ENCODE data around the gene MYO3A.

DNA sequence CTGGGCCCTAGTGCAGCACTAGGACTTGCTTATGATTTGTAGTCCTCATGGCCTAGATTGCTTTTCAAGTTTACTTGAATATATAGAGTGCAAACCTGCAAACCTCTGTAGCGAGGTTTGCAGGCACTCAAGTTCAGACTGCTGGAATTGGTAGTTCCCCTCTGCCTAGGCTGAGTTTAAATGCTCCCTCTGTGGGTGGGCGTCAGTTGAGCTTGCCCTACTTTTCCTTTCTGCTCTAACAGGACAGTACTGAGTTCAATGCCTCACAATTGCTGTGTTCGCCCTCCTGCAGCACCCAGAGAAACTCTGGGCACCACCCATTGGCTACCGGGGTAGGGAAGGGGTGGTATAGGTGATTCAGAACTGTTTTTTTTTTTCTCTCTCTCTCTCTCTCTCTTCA, 31.6 kb downstream of the MYO3A start:
- TF ChIP-seq, protein P1, sequence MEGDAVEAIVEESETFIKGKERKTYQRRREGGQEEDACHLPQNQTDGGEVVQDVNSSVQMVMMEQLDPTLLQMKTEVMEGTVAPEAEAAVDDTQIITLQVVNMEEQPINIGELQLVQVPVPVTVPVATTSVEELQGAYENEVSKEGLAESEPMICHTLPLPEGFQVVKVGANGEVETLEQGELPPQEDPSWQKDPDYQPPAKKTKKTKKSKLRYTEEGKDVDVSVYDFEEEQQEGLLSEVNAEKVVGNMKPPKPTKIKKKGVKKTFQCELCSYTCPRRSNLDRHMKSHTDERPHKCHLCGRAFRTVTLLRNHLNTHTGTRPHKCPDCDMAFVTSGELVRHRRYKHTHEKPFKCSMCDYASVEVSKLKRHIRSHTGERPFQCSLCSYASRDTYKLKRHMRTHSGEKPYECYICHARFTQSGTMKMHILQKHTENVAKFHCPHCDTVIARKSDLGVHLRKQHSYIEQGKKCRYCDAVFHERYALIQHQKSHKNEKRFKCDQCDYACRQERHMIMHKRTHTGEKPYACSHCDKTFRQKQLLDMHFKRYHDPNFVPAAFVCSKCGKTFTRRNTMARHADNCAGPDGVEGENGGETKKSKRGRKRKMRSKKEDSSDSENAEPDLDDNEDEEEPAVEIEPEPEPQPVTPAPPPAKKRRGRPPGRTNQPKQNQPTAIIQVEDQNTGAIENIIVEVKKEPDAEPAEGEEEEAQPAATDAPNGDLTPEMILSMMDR (IDR thresholded peaks at IDR 0.05; ENCODE audit: extremely low read depth in 1 of 2, insufficient read depth in 1 of 2, low read depth in 1 of 2, low read length in 2 of 2): no peak
- TF ChIP-seq POLR2AphosphoS5 (IDR thresholded peaks at IDR 0.05; ENCODE audit: insufficient read depth, low read depth, low read length) (no peak), POLR2A (IDR thresholded peaks at IDR 0.05; ENCODE audit: low read depth, low read length) (no peak), EZH2 (IDR thresholded peaks at IDR 0.05; ENCODE audit: borderline replicate concordance, low read depth, low read length, severe bottlenecking) (no peak), JUN (IDR thresholded peaks at IDR 0.05; ENCODE audit: borderline replicate concordance, insufficient read depth, insufficient read length, low read depth) (no peak), MYC (IDR thresholded peaks at IDR 0.05; ENCODE audit: low read depth, low read length) (no peak), FOS (IDR thresholded peaks at IDR 0.05; ENCODE audit: borderline replicate concordance, insufficient read depth, low read length) (no peak)
- TF ChIP-seq, protein P2, sequence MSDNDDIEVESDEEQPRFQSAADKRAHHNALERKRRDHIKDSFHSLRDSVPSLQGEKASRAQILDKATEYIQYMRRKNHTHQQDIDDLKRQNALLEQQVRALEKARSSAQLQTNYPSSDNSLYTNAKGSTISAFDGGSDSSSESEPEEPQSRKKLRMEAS (IDR thresholded peaks at IDR 0.05; ENCODE audit: insufficient read depth, insufficient read length): no peak

All from endothelial cell of umbilical vein (primary cell).